OCI-LY3 (cell line): ENCODE results near the gene CLEC4F.

ENCODE experiments used
- H2AFZ ChIP-seq: fragments of 200-600, 300-600 bp; shearing (Covaris generic); 2 replicates; pipeline ENCODE4 v1.6.0; 2014; ENCODE audit warnings: antibody characterized with exemption, low read depth, low read length
- H3K27ac ChIP-seq: fragments of 200-600, 300-600 bp; sonication (generic); 2 replicates; pipeline ENCODE4 v1.5.1; 2014; ENCODE audit warnings: mild to moderate bottlenecking, low read length, moderate library complexity, mixed read lengths
- H3K27me3 ChIP-seq: fragments of 200-600, 300-600 bp; sonication (generic); 2 replicates; pipeline ENCODE4 v1.6.1; 2014; ENCODE audit warnings: low read depth, low read length, mixed read lengths
- H3K36me3 ChIP-seq: fragments of 200-600, 300-600 bp; sonication (generic); replicated peaks from 2 replicates; pipeline ENCODE3; 2014; ENCODE audit warnings: low read depth, low read length, mixed read lengths
- H3K4me1 ChIP-seq: fragments of 300-600, 200-600 bp; sonication (generic); 2 replicates; pipeline ENCODE4 v1.6.1; 2014; ENCODE audit warnings: low read length, mixed read lengths
- H3K4me2 ChIP-seq: fragments of 200-600, 300-600 bp; sonication (generic); 2 replicates; pipeline ENCODE4 v1.6.1; 2014; ENCODE audit warnings: low read length, mixed read lengths
- H3K4me3 ChIP-seq: fragments of 300-600, 200-600 bp; sonication (generic); 2 replicates; pipeline ENCODE4 v1.5.1; 2014; ENCODE audit warnings: antibody characterized with exemption, mild to moderate bottlenecking, low read length, moderate library complexity
- H3K79me2 ChIP-seq: fragments of 300-600, 200-600 bp; shearing (Covaris generic); 2 replicates; pipeline ENCODE4 v1.6.1; 2014; ENCODE audit warnings: mild to moderate bottlenecking, low read length, mixed read lengths
- H3K9ac ChIP-seq: fragments of 300-600, 200-600 bp; shearing (Covaris generic); 2 replicates; pipeline ENCODE4 v1.6.0; 2014; ENCODE audit warnings: mild to moderate bottlenecking, low read length, moderate library complexity
- H3K9me3 ChIP-seq: fragments of 200-600, 300-600 bp; shearing (Covaris generic); 2 replicates; pipeline ENCODE4 v1.6.1; 2014; ENCODE audit warnings: low read length, mixed read lengths; ENCODE audit not compliant: insufficient read depth
- H4K20me1 ChIP-seq: fragments of 200-600, 300-600 bp; sonication (generic); 2 replicates; pipeline ENCODE4 v1.6.1; 2016; ENCODE audit warnings: low read length, mixed read lengths; ENCODE audit not compliant: insufficient read depth
- CTCF ChIP-seq: fragments of 200-600, 300-600 bp; sonication (generic); IDR thresholded peaks from 2 replicates; pipeline ENCODE4 v1.5.1; 2014; ENCODE audit warnings: antibody characterized with exemption, low read length, low read depth
- EZH2phosphoT487 ChIP-seq: fragments of 200-600 bp; shearing (Covaris generic); IDR thresholded peaks from 2 replicates; pipeline ENCODE4 v1.6.1; 2018; ENCODE audit warnings: antibody characterized with exemption, mixed run types, low read depth

CLEC4F gene

GRCh38 chr2:70772486-70773155, 47.8 kb downstream of the CLEC4F start:
- TF ChIP-seq CTCF = no peak
- no peak for TF ChIP-seq EZH2phosphoT487
- 0 out of 2 replicates have a peak, but pooled peaks cover 3% of the 10 kb centered on the region for H3K9me3 ChIP-seq
- no peak overlapping the region for H3K4me3 ChIP-seq
- H3K36me3 ChIP-seq = no peaks in the 10 kb centered on the region
- no peak overlapping the region for H3K4me2 ChIP-seq
- no peak overlapping the region for H3K9ac ChIP-seq
- H2AFZ ChIP-seq = no peak overlapping the region
- no peak overlapping the region for H3K27ac ChIP-seq
- peaks cover 45% of the 10 kb centered on the region for H3K27me3 ChIP-seq
- H4K20me1 ChIP-seq = no peaks in the 10 kb centered on the region
- no peaks in the 10 kb centered on the region for H3K79me2 ChIP-seq
- H3K4me1 ChIP-seq = peaks cover 11% of the 10 kb centered on the region

- Histone ChIP-seq H3K4me1 (peaks cover 11% of the 10 kb centered on the region), H2AFZ (no peak overlapping the region), H3K27me3 (peaks cover 39% of the 10 kb centered on the region), H3K4me2 (peak overlapping the region; percentile 14; the same call in 1 of the 2 replicates), H3K36me3 (no peaks in the 10 kb centered on the region), H3K27ac (no peak overlapping the region), H3K9me3 (0 out of 2 replicates have a peak, but pooled peaks cover 3% of the 10 kb centered on the region), H3K4me3 (no peak overlapping the region), H4K20me1 (no peaks in the 10 kb centered on the region), H3K79me2 (no peaks in the 10 kb centered on the region), H3K9ac (no peak overlapping the region)
- TF ChIP-seq EZH2phosphoT487 (no peak), CTCF (no peak)
These were observed 49.0 kb downstream of the CLEC4F start for GRCh38 chr2:70771446-70771845.

DNA sequence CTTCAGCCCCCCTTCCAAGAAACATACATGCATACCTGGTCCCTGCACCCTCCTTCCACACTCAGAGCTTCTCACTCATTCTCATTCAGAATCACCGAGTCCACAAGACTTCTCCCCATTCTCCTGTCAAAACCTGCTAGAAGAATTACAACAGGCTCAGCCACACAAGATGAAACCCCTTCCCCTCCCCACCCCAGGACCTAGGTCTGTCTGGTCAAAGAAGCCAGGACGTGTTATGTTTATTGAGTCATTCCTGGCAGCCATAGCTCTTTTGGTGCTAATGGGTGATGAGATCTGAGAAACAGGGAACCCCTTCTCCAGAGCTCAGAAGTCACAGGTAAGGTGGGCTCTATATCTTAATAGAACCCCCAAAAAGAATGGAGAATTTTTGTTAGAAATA, 50.9 kb downstream of the CLEC4F start:
- Histone ChIP-seq H4K20me1 (no peaks in the 10 kb centered on the region), H3K27me3 (peaks cover 25% of the 10 kb centered on the region)

DNA sequence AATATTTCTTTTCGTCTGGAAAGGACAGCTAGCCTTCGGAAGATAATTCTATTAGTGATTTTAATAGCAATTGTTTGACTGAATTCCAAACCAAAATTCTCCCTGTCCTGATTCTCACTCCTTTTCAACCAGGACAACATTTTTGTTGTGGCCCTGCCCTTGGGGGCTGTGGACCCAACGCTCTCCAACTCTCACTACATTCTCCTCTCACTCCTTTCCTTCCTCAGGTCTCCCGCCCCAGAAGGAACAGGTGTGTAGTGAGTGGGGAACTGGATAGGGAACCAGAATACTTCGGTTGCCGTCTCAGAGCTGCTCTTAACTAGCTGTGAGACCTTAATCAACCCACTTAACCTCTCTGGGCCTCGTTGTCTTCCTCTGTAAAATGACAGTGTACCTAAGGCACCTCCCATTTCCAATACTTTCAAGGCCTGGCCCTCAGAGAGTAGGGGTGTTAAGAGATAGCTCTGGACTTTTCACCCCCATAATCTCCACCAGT, 51.8 kb downstream of the CLEC4F start:
- Histone ChIP-seq H3K4me1 (peaks cover 11% of the 10 kb centered on the region), H4K20me1 (no peaks in the 10 kb centered on the region), H3K79me2 (no peaks in the 10 kb centered on the region), H3K27me3 (peaks cover 17% of the 10 kb centered on the region), H3K9me3 (no peaks in the 10 kb centered on the region), H3K36me3 (no peaks in the 10 kb centered on the region), H3K27ac (no peak overlapping the region), H3K9ac (no peak overlapping the region), H3K4me3 (no peak overlapping the region), H3K4me2 (no peak overlapping the region), H2AFZ (no peak overlapping the region)
- TF ChIP-seq EZH2phosphoT487 (no peak), CTCF (no peak)

More for the DNA sequence above, 50.9 kb downstream of the CLEC4F start:
- H3K9ac ChIP-seq = no peak overlapping the region
- H3K4me1 ChIP-seq = peaks cover 11% of the 10 kb centered on the region
- H3K9me3 ChIP-seq = 0 out of 2 replicates have a peak, but pooled peaks cover 3% of the 10 kb centered on the region
- no peak overlapping the region for H2AFZ ChIP-seq
- no peak overlapping the region for H3K4me2 ChIP-seq
- no peak overlapping the region for H3K4me3 ChIP-seq
- no peaks in the 10 kb centered on the region for H3K79me2 ChIP-seq
- TF ChIP-seq CTCF (no peak), EZH2phosphoT487 (no peak)
- no peaks in the 10 kb centered on the region for H3K36me3 ChIP-seq
- H3K27ac ChIP-seq = no peak overlapping the region
